Measurements from ENCODE around the gene STK32A. TPM values are rescaled to one million over a fixed set of nuclear protein-coding genes. Genes with fewer than 3 reads are reported as not detected.
A peak's percentile ranks its signal among the peaks of the same experiment; 100 is the strongest.

STK32A gene
- total and polyA plus RNA-seq, 2 experiments from 2014 or later: 2.4 to 2.8 TPM

DNA sequence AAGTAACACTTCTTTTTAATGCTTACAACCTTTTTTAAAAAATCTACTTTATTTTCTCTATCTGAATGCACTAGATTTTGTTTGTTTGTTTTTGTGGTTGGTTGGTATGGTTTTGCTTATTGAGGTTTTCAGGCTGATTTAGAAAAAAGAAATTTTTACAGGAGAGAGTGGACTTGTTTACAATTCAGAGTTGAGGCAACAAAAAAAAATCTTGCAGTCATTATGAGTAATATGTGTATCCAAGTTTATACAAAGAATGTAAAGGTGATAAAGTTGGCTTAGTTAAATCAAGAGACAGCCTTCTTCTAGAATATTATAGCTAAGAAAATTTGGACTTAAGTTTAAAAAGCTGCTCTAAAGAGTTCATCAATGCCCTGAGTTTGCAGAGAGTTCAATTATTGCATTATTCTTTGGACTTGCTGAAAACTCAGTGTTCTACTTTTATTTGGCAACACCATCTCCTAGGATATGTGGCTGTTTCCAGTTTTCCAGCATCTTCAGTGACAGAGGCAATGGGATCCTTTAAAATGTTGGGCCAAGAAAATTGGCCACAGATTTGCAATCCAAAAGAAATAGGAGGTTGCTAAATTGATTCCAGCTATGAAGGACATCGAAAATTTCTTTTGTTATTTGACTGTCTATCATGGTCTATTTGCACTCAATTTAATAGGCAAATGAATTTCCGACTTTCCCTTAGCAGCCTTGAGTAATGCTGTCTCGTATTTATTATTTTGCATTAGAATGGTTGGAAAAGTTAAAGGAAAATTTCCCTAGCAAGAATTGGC is 10.7 kb downstream of the STK32A start (continued):
- no peak for TF ChIP-seq POLR2AphosphoS5 (IDR thresholded peaks at IDR 0.05; ENCODE audit: low read depth)

DNA sequence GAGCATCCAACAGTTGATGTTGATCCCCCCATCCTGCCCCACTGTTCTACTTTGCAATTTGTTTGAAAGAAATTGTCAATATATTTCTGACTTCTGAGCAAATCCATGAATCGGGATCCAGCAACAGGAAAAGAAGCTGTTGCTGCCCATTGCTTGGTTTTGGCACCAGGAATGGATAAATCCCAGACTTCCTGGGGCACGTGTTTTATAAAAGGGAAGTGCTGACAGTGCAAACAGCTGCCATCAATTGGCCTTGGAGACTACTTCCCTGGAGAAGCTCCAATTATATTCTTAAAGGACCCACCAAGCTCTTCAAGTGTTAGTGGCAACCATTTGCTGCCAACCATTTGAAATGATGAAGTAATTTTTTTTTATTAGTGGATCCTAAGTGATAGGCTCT is 13.7 kb downstream of the STK32A start:
- Histone ChIP-seq H3K79me2 (replicated peaks; ENCODE audit: insufficient read depth) (no peaks in the 10 kb centered on the region), H4K20me1 (replicated peaks; ENCODE audit: insufficient read depth) (no peaks in the 10 kb centered on the region), H3K27ac (ENCODE audit: low read depth) (no peak overlapping the region), H3K27me3 (ENCODE audit: insufficient read depth) (no peaks in the 10 kb centered on the region), H3K4me1 (ENCODE audit: insufficient read depth) (no peaks in the 10 kb centered on the region), H3K9me2 (ENCODE audit: insufficient read depth) (no peaks in the 10 kb centered on the region; the same call in 1 of the 2 replicates), H3K4me3 (no peak overlapping the region), H3K4me2 (no peak overlapping the region), H3K36me3 (ENCODE audit: insufficient read depth) (no peaks in the 10 kb centered on the region), H3F3A (replicated peaks; ENCODE audit: low read depth) (no peaks in the 10 kb centered on the region), H2AFZ (no peak overlapping the region)
- Mint-ChIP-seq H3K4me1 (no peaks in the 10 kb centered on the region; the same call in 2 of the 3 replicates), H3K36me3 (ENCODE audit: low read depth) (no peaks in the 10 kb centered on the region), H3K9me3 (no peaks in the 10 kb centered on the region), H3K27ac (no peak overlapping the region), H3K27me3 (ENCODE audit: insufficient read depth, low read depth, poor library complexity) (no peaks in the 10 kb centered on the region), H3K4me3 (no peak overlapping the region)
- ATAC-seq (no peak), DNase-seq (ENCODE audit: low spot score) (no peak)
- TF ChIP-seq NANOG (IDR thresholded peaks at IDR 0.05; ENCODE audit: borderline replicate concordance): no peak
- TF ChIP-seq, protein P1, sequence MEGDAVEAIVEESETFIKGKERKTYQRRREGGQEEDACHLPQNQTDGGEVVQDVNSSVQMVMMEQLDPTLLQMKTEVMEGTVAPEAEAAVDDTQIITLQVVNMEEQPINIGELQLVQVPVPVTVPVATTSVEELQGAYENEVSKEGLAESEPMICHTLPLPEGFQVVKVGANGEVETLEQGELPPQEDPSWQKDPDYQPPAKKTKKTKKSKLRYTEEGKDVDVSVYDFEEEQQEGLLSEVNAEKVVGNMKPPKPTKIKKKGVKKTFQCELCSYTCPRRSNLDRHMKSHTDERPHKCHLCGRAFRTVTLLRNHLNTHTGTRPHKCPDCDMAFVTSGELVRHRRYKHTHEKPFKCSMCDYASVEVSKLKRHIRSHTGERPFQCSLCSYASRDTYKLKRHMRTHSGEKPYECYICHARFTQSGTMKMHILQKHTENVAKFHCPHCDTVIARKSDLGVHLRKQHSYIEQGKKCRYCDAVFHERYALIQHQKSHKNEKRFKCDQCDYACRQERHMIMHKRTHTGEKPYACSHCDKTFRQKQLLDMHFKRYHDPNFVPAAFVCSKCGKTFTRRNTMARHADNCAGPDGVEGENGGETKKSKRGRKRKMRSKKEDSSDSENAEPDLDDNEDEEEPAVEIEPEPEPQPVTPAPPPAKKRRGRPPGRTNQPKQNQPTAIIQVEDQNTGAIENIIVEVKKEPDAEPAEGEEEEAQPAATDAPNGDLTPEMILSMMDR (conservative IDR thresholded peaks at IDR 0.05; ENCODE audit: low read depth in 2 of 2): no peak
- TF ChIP-seq POLR2AphosphoS5 (IDR thresholded peaks at IDR 0.05; ENCODE audit: low read depth): no peak
- TF ChIP-seq EZH2 (IDR thresholded peaks at IDR 0.05; ENCODE audit: low read depth, unreplicated experiment): no peak
- TF ChIP-seq, protein P2, sequence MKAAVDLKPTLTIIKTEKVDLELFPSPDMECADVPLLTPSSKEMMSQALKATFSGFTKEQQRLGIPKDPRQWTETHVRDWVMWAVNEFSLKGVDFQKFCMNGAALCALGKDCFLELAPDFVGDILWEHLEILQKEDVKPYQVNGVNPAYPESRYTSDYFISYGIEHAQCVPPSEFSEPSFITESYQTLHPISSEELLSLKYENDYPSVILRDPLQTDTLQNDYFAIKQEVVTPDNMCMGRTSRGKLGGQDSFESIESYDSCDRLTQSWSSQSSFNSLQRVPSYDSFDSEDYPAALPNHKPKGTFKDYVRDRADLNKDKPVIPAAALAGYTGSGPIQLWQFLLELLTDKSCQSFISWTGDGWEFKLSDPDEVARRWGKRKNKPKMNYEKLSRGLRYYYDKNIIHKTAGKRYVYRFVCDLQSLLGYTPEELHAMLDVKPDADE (IDR thresholded peaks at IDR 0.05): no peak
- TF ChIP-seq ZNF331 (CRISPR knock-in tag; IDR thresholded peaks at IDR 0.05; ENCODE audit: low read depth): no peak
- no peak for TF ChIP-seq EZH2phosphoT487 (IDR thresholded peaks at IDR 0.05; ENCODE audit: unreplicated experiment)

GRCh38 chr5:147259837-147260236 is 25.0 kb downstream of the STK32A start:
- Mint-ChIP-seq H3K27ac (no peak overlapping the region), H3K27me3 (ENCODE audit: insufficient read depth, low read depth, poor library complexity) (peaks cover 5% of the 10 kb centered on the region), H3K4me1 (peaks cover 22% of the 10 kb centered on the region), H3K36me3 (ENCODE audit: low read depth) (no peaks in the 10 kb centered on the region), H3K9me3 (no peaks in the 10 kb centered on the region), H3K4me3 (no peak overlapping the region)
- H3K4me1 ChIP-seq (ENCODE audit: insufficient read depth): peaks cover 4% of the 10 kb centered on the region; the same call in 1 of the 2 replicates
- no peak overlapping the region for H3K4me3 ChIP-seq
- H3K36me3 ChIP-seq (ENCODE audit: insufficient read depth): no peaks in the 10 kb centered on the region
- H2AFZ ChIP-seq: 0 out of 2 replicates have a peak overlapping the region, but pooled peaks have one; percentile 43
- H4K20me1 ChIP-seq (replicated peaks; ENCODE audit: insufficient read depth): no peaks in the 10 kb centered on the region
- H3F3A ChIP-seq (replicated peaks; ENCODE audit: low read depth): no peaks in the 10 kb centered on the region
- ATAC-seq: no peak
- H3K27ac ChIP-seq (ENCODE audit: low read depth): no peak overlapping the region
- H3K79me2 ChIP-seq (replicated peaks; ENCODE audit: insufficient read depth): no peaks in the 10 kb centered on the region
- no peak for DNase-seq (ENCODE audit: low spot score)
- H3K4me2 ChIP-seq: no peak overlapping the region
- H3K27me3 ChIP-seq (ENCODE audit: insufficient read depth): no peaks in the 10 kb centered on the region
- peaks cover 4% of the 10 kb centered on the region; the same call in 1 of the 2 replicates for H3K9me2 ChIP-seq (ENCODE audit: insufficient read depth)
- TF ChIP-seq, protein P2 (IDR thresholded peaks at IDR 0.05): no peak
- TF ChIP-seq POLR2AphosphoS5 (IDR thresholded peaks at IDR 0.05; ENCODE audit: low read depth): no peak
- TF ChIP-seq JUNB (IDR thresholded peaks at IDR 0.05; ENCODE audit: unreplicated experiment): no peak
- no peak for TF ChIP-seq REST (IDR thresholded peaks at IDR 0.05; ENCODE audit: unreplicated experiment)
- TF ChIP-seq EZH2 (IDR thresholded peaks at IDR 0.05; ENCODE audit: low read depth, unreplicated experiment): no peak
- TF ChIP-seq, protein P1 (conservative IDR thresholded peaks at IDR 0.05; ENCODE audit: low read depth in 2 of 2): no peak
- no peak for TF ChIP-seq CREB1 (CRISPR knock-in tag; IDR thresholded peaks at IDR 0.05; ENCODE audit: low read depth)
